Fibroblast of lung (primary cell): ENCODE measurements around the gene SORCS2. TPM values are rescaled to one million over a fixed set of nuclear protein-coding genes. Genes with fewer than 3 reads are reported as not detected.

Experiments
- DNase-seq, 2 donors: peaks; one replicate each; pipeline versions ENCODE4 v3.0.0 to v3.0.0-alpha.2; 2010; ENCODE audit warnings: low read depth in 2 of 2
- H2AFZ ChIP-seq: 2 replicates; pipeline ENCODE4 v1.5.1; 2012; ENCODE audit warnings: low read length, control low read depth, inconsistent platforms
- H3K27ac ChIP-seq: 2 replicates; pipeline ENCODE4 v1.5.1; 2011; ENCODE audit warnings: low read length, control low read depth; ENCODE audit not compliant: insufficient read depth
- H3K27me3 ChIP-seq: 2 replicates; pipeline ENCODE4 v1.5.1; 2011; ENCODE audit warnings: mild to moderate bottlenecking, low read length; ENCODE audit not compliant: control insufficient read depth, insufficient read depth
- H3K36me3 ChIP-seq: 2 replicates; pipeline ENCODE4 v1.5.1; 2011; ENCODE audit warnings: low read length; ENCODE audit not compliant: control insufficient read depth, insufficient read depth
- H3K4me1 ChIP-seq: 2 replicates; pipeline ENCODE4 v1.5.1; 2011; ENCODE audit warnings: low read length; ENCODE audit not compliant: control insufficient read depth, insufficient read depth; ENCODE audit errors: extremely low read depth
- H3K4me2 ChIP-seq: 2 replicates; pipeline ENCODE4 v1.5.1; 2011; ENCODE audit warnings: low read length, control low read depth; ENCODE audit not compliant: insufficient read depth; ENCODE audit errors: extremely low read depth
- H3K4me3 ChIP-seq, 4 experiments: fragments of 200-600 bp in 1 of 4; sonication (generic) in 1 of 4; replicated peaks in 1 of 4; 2 replicates each; pipeline ENCODE4 v1.5.1; 2011 to 2016; ENCODE audit warnings: low read length in 4 of 4, low read depth in 3 of 4, mild to moderate bottlenecking in 3 of 4, control low read depth in 2 of 4, inconsistent platforms in 1 of 4, mixed read lengths in 1 of 4; ENCODE audit not compliant: insufficient read depth in 1 of 4; ENCODE audit errors: control extremely low read depth in 1 of 4
- H3K79me2 ChIP-seq: 2 replicates; pipeline ENCODE4 v1.5.1; 2012; ENCODE audit warnings: mild to moderate bottlenecking, low read length, inconsistent platforms; ENCODE audit not compliant: control insufficient read depth, insufficient read depth
- H3K9ac ChIP-seq: 2 replicates; pipeline ENCODE4 v1.5.1; 2011; ENCODE audit warnings: mild to moderate bottlenecking, low read length, control low read depth; ENCODE audit not compliant: insufficient read depth
- H3K9me3 ChIP-seq: 2 replicates; pipeline ENCODE4 v1.5.1; 2012; ENCODE audit warnings: low read depth, low read length; ENCODE audit not compliant: control insufficient read depth, insufficient read depth
- H4K20me1 ChIP-seq: 2 replicates; pipeline ENCODE4 v1.5.1; 2011; ENCODE audit warnings: low read length; ENCODE audit not compliant: control insufficient read depth, insufficient read depth; ENCODE audit errors: extremely low read depth
- EZH2 ChIP-seq: IDR thresholded peaks from 2 replicates; pipeline ENCODE4 v1.5.1; 2012; ENCODE audit warnings: low read length, control low read depth, mild to moderate bottlenecking; ENCODE audit errors: missing control alignments
- polyA plus RNA-seq, 2 donors: library from polyadenylated mRNA; depleted of rRNA in 1 of 2; stranded (reverse) in 1 of 2; unstranded in 1 of 2; fragments of >200 nt; gene quantifications; 2 replicates each; pipeline ENCODE4 v1.2.1, GENCODE V29; 2011 to 2012; ENCODE audit warnings: missing spikeins in 1 of 2
- total RNA-seq: library from RNA; depleted of rRNA; stranded (reverse); fragments of >200 nt; gene quantifications from 2 replicates; pipeline ENCODE4 v1.2.1, GENCODE V29; 2014
- TF ChIP-seq, protein P1 (sequence below), 2 donors: IDR thresholded peaks in 1 of 2; conservative IDR thresholded peaks in 1 of 2; 1 replicate in 1 of 2; 2 replicates in 1 of 2; pipeline ENCODE4 v1.5.1; 2011 to 2012; ENCODE audit warnings: low read length in 2 of 2, control low read depth in 1 of 2, inconsistent platforms in 1 of 2, low read depth in 1 of 2, mild to moderate bottlenecking in 1 of 2

The SORCS2 gene
- total and polyA plus RNA-seq, 2 donors (not counting 1 experiment from before 2014, with no cell fraction given) = 0.17 to 0.41 TPM

DNA sequence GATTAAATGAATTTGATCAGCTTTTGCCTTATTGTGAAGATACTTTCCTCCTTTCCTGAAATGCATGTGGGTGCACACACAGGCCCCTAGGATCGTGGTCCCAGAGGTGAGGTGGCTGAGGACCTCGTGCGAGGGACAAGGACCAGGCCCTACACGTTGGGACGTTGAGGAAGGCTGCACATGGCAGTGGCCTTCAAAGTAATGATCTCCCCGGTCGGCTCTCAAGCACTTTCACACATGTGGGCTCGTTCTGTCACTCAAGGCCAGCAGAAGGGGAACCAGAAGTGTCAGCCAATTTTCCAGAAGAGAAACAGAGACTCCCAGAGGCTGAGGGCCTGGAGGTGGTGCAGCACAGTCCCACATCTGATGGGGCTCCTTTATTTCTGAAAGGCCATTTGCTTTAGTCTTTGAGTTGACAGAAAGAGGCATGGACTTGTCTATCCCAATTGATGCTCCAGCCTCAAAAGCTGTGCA is 550.5 kb downstream of the SORCS2 start:
- no peak overlapping the region for H3K27ac ChIP-seq

GRCh38 chr4:7744142-7744804 is 551.9 kb downstream of the SORCS2 start:
- Histone ChIP-seq H3K27me3 (no peaks in the 10 kb centered on the region), H3K79me2 (no peaks in the 10 kb centered on the region), H3K36me3 (no peaks in the 10 kb centered on the region), H3K4me1 (no peaks in the 10 kb centered on the region), H3K27ac (no peak overlapping the region), H4K20me1 (no peaks in the 10 kb centered on the region), H3K9me3 (no peaks in the 10 kb centered on the region), H2AFZ (no peak overlapping the region), H3K4me3 (no peak overlapping the region), H3K4me2 (no peak overlapping the region), H3K9ac (no peak overlapping the region)
- TF ChIP-seq, protein P1, sequence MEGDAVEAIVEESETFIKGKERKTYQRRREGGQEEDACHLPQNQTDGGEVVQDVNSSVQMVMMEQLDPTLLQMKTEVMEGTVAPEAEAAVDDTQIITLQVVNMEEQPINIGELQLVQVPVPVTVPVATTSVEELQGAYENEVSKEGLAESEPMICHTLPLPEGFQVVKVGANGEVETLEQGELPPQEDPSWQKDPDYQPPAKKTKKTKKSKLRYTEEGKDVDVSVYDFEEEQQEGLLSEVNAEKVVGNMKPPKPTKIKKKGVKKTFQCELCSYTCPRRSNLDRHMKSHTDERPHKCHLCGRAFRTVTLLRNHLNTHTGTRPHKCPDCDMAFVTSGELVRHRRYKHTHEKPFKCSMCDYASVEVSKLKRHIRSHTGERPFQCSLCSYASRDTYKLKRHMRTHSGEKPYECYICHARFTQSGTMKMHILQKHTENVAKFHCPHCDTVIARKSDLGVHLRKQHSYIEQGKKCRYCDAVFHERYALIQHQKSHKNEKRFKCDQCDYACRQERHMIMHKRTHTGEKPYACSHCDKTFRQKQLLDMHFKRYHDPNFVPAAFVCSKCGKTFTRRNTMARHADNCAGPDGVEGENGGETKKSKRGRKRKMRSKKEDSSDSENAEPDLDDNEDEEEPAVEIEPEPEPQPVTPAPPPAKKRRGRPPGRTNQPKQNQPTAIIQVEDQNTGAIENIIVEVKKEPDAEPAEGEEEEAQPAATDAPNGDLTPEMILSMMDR (conservative IDR thresholded peaks at IDR 0.05 in 1 of 2, IDR thresholded peaks at IDR 0.05 in 1 of 2; ENCODE audit: low read depth in 1 of 2, low read length in 2 of 2) = no peak
- TF ChIP-seq EZH2 = no peak
- no peak for DNase-seq

More for the DNA sequence above, 550.5 kb downstream of the SORCS2 start:
- TF ChIP-seq, protein P1 (conservative IDR thresholded peaks at IDR 0.05 in 1 of 2, IDR thresholded peaks at IDR 0.05 in 1 of 2; ENCODE audit: low read depth in 1 of 2, low read length in 2 of 2) = no peak
- no peak for TF ChIP-seq EZH2
- Histone ChIP-seq H3K4me3 (no peak overlapping the region), H3K79me2 (no peaks in the 10 kb centered on the region), H2AFZ (no peak overlapping the region), H3K9ac (no peak overlapping the region), H3K4me1 (no peaks in the 10 kb centered on the region), H3K4me2 (no peak overlapping the region), H3K27me3 (no peaks in the 10 kb centered on the region), H4K20me1 (no peaks in the 10 kb centered on the region), H3K36me3 (no peaks in the 10 kb centered on the region), H3K9me3 (no peaks in the 10 kb centered on the region)
- no peak for DNase-seq

DNA sequence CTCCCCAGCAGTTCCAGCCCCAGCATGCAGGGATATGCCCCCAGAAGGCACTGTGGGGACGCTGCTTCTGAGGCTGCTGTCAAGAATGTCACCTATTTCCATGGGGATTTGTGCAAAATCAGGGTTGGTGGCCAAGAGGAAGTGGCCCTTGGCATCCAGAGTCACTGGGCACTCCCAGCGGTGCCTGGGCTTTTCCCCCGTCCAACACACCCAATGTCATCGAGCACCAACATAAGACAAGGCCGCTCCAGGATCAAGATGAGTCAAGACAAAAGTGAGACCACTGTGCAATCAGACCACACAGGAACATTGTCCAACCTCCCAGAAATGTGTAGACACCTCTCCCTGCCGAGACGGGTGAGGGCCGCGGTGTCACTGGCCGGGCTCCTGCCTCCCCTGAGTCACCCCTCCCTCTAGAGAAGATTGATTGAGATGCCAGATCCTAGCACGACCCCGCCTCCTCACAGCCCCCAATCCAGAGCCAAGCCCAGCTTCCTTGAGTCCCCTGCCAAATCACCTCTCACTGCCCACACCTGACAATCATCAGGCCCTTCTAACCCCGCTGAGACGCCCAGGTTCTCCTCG is 553.1 kb downstream of the SORCS2 start:
- H3K79me2 ChIP-seq = no peaks in the 10 kb centered on the region
- TF ChIP-seq, protein P1 (conservative IDR thresholded peaks at IDR 0.05 in 1 of 2, IDR thresholded peaks at IDR 0.05 in 1 of 2; ENCODE audit: low read depth in 1 of 2, low read length in 2 of 2) = no peak
- TF ChIP-seq EZH2 = no peak
- DNase-seq = no peak

More for the DNA sequence above, 553.1 kb downstream of the SORCS2 start:
- Histone ChIP-seq H3K4me3 (no peak overlapping the region), H4K20me1 (no peaks in the 10 kb centered on the region), H3K4me2 (no peak overlapping the region), H2AFZ (no peak overlapping the region), H3K36me3 (no peaks in the 10 kb centered on the region), H3K9me3 (no peaks in the 10 kb centered on the region), H3K4me1 (no peaks in the 10 kb centered on the region), H3K27ac (no peak overlapping the region), H3K9ac (no peak overlapping the region), H3K27me3 (no peaks in the 10 kb centered on the region)
